HEK293 (cell line): ENCODE measurements around the gene KCNK4.

Experiments
- CTCF ChIA-PET: fragments of 350-600 bp; formaldehyde crosslinking; extraction: SDS; loops from one replicate; lab custom pipeline; 2021; ENCODE audit warnings: antibody characterized with exemption; lab: Yijun Ruan, JAX
- POLR2A ChIA-PET: fragments of 300-600 bp; formaldehyde crosslinking; extraction: SDS; loops from one replicate; lab custom pipeline; 2020; ENCODE audit warnings: antibody characterized with exemption, inconsistent platforms; lab: Yijun Ruan, JAX
- H3K27ac ChIP-seq: fragments of 200-500 bp; sonication (Bioruptor generic); 2 replicates; pipeline ENCODE4 v1.5.1; 2014; ENCODE audit warnings: low read depth, low read length, control low read depth, inconsistent platforms; ENCODE audit errors: extremely low read depth
- H3K36me3 ChIP-seq, 2 experiments: fragments of 200-500 bp in 1 of 2; sonication (Bioruptor generic) in 1 of 2; 1 replicate in 1 of 2; 2 replicates in 1 of 2; pipeline ENCODE4 v1.5.1; 2014 to 2017; ENCODE audit warnings: inconsistent platforms in 2 of 2, low read length in 2 of 2; ENCODE audit not compliant: control insufficient read depth in 2 of 2, insufficient read depth in 1 of 2
- H3K4me1 ChIP-seq: fragments of 200-500 bp; sonication (Bioruptor generic); 2 replicates; pipeline ENCODE4 v1.5.1; 2014; ENCODE audit warnings: mild to moderate bottlenecking, low read length, inconsistent platforms; ENCODE audit not compliant: control insufficient read depth, insufficient read depth
- H3K4me3 ChIP-seq: 2 replicates; pipeline ENCODE4 v1.5.1; 2011; ENCODE audit warnings: low read depth, mild to moderate bottlenecking, control low read depth, low read length, moderate library complexity
- H3K9me3 ChIP-seq: fragments of 200-500 bp; sonication (Bioruptor generic); 2 replicates; pipeline ENCODE4 v1.5.1; 2014; ENCODE audit warnings: low read depth, low read length, inconsistent platforms; ENCODE audit not compliant: control insufficient read depth, insufficient read depth
- EGR2 ChIP-seq: fragments of 450-650 bp; formaldehyde crosslinking; IDR thresholded peaks from 2 replicates; pipeline ENCODE4 v1.5.1; 2016; ENCODE audit warnings: low read depth, missing biosample characterization, missing genetic modification characterization
- GLIS2 ChIP-seq: fragments of 450-650 bp; formaldehyde crosslinking; IDR thresholded peaks from 2 replicates; pipeline ENCODE4 v1.5.1; 2016; ENCODE audit warnings: missing biosample characterization, missing genetic modification characterization
- HOXC10 ChIP-seq: sonication (generic); formaldehyde crosslinking; IDR thresholded peaks from 2 replicates; pipeline ENCODE4 v1.8.1; 2023; ENCODE audit warnings: mild to moderate bottlenecking, missing genetic modification reagents
- IKZF3 ChIP-seq: fragments of 450-650 bp; IDR thresholded peaks from 2 replicates; pipeline ENCODE4 v1.5.0; 2018; ENCODE audit warnings: missing biosample characterization, mild to moderate bottlenecking, missing genetic modification characterization, moderate library complexity
- KLF16 ChIP-seq: fragments of 450-650 bp; formaldehyde crosslinking; IDR thresholded peaks from 2 replicates; pipeline ENCODE4 v1.5.1; 2017; ENCODE audit warnings: missing biosample characterization, missing genetic modification characterization
- KLF7 ChIP-seq: fragments of 450-650 bp; formaldehyde crosslinking; IDR thresholded peaks from 2 replicates; pipeline ENCODE4 v1.5.1; 2016; ENCODE audit warnings: missing biosample characterization, missing genetic modification characterization, borderline replicate concordance
- KLF9 ChIP-seq: fragments of 450-650 bp; formaldehyde crosslinking; IDR thresholded peaks from 2 replicates; pipeline ENCODE4 v1.5.1; 2016; ENCODE audit warnings: missing biosample characterization, missing genetic modification characterization, low read depth
- SP2 ChIP-seq: fragments of 450-650 bp; formaldehyde crosslinking; IDR thresholded peaks from 2 replicates; pipeline ENCODE4 v1.5.1; 2016; ENCODE audit warnings: missing biosample characterization, missing genetic modification characterization
- ZBTB1 ChIP-seq: fragments of 450-650 bp; formaldehyde crosslinking; IDR thresholded peaks from 2 replicates; pipeline ENCODE4 v1.5.1; 2016; ENCODE audit warnings: missing biosample characterization, missing genetic modification characterization
- ZBTB21 ChIP-seq: fragments of 450-650 bp; formaldehyde crosslinking; IDR thresholded peaks from 2 replicates; pipeline ENCODE4 v1.5.1; 2017; ENCODE audit warnings: missing biosample characterization, missing genetic modification characterization
- ZNF146 ChIP-seq: fragments of 450-650 bp; formaldehyde crosslinking; IDR thresholded peaks from 2 replicates; pipeline ENCODE4 v1.5.1; 2016; ENCODE audit warnings: missing biosample characterization, missing genetic modification characterization
- ZNF19 ChIP-seq: fragments of 450-650 bp; formaldehyde crosslinking; IDR thresholded peaks from 2 replicates; pipeline ENCODE4; 2016; ENCODE audit warnings: missing biosample characterization, missing genetic modification characterization, low read depth
- ZNF266 ChIP-seq: fragments of 450-650 bp; formaldehyde crosslinking; IDR thresholded peaks from 2 replicates; pipeline ENCODE4 v1.5.1; 2016; ENCODE audit warnings: missing biosample characterization, missing genetic modification characterization, low read depth
- ZNF311 ChIP-seq: fragments of 450-650 bp; formaldehyde crosslinking; IDR thresholded peaks from 2 replicates; pipeline ENCODE4 v1.5.1; 2017; ENCODE audit warnings: missing biosample characterization, missing genetic modification characterization, borderline replicate concordance
- ZNF341 ChIP-seq: fragments of 450-650 bp; formaldehyde crosslinking; IDR thresholded peaks from 2 replicates; pipeline ENCODE4; 2016; ENCODE audit warnings: low read depth, missing biosample characterization, missing genetic modification characterization
- ZNF354C ChIP-seq: fragments of 450-650 bp; formaldehyde crosslinking; IDR thresholded peaks from 2 replicates; pipeline ENCODE4 v1.5.1; 2016; ENCODE audit warnings: missing biosample characterization, missing genetic modification characterization, low read depth, borderline replicate concordance
- ZNF416 ChIP-seq: fragments of 450-650 bp; formaldehyde crosslinking; IDR thresholded peaks from 2 replicates; pipeline ENCODE4 v1.5.1; 2016; ENCODE audit warnings: missing biosample characterization, missing genetic modification characterization
- ZNF426 ChIP-seq: fragments of 450-650 bp; formaldehyde crosslinking; IDR thresholded peaks from 2 replicates; pipeline ENCODE4 v1.5.1; 2017; ENCODE audit warnings: missing biosample characterization, missing genetic modification characterization, mild to moderate bottlenecking, inconsistent platforms, moderate library complexity
- ZNF791 ChIP-seq: fragments of 450-650 bp; formaldehyde crosslinking; IDR thresholded peaks from 2 replicates; pipeline ENCODE4 v1.5.1; 2016; ENCODE audit warnings: missing biosample characterization, missing genetic modification characterization
- ZNF792 ChIP-seq: fragments of 450-650 bp; formaldehyde crosslinking; IDR thresholded peaks from 2 replicates; pipeline ENCODE4 v1.5.1; 2016; ENCODE audit warnings: missing biosample characterization, missing genetic modification characterization
- TF ChIP-seq, protein P1 (sequence below): fragments of 450-650 bp; formaldehyde crosslinking; IDR thresholded peaks from 2 replicates; pipeline ENCODE4 v1.5.1; 2016; ENCODE audit warnings: missing biosample characterization, missing genetic modification characterization
- TF ChIP-seq, protein P2 (sequence below): fragments of 450-650 bp; formaldehyde crosslinking; IDR thresholded peaks from 2 replicates; pipeline ENCODE4 v1.5.1; 2016; ENCODE audit warnings: missing biosample characterization, missing genetic modification characterization
- TF ChIP-seq, protein P3 (sequence below): fragments of 450-650 bp; formaldehyde crosslinking; IDR thresholded peaks from 2 replicates; pipeline ENCODE4 v1.5.1; 2016; ENCODE audit warnings: missing biosample characterization, missing genetic modification characterization
- TF ChIP-seq, protein P4 (sequence below): sonication (generic); formaldehyde crosslinking; IDR thresholded peaks from 2 replicates; pipeline ENCODE4 v1.8.1; 2022; ENCODE audit warnings: mild to moderate bottlenecking, moderate library complexity, missing genetic modification reagents
- TF ChIP-seq, protein P5 (sequence below): fragments of 450-650 bp; formaldehyde crosslinking; IDR thresholded peaks from 2 replicates; pipeline ENCODE4 v1.5.1; 2016; ENCODE audit warnings: missing biosample characterization, missing genetic modification characterization
- TF ChIP-seq, protein P6 (sequence below): fragments of 450-650 bp; formaldehyde crosslinking; IDR thresholded peaks from 2 replicates; pipeline ENCODE4 v1.5.1; 2016; ENCODE audit warnings: missing biosample characterization, missing genetic modification characterization
- TF ChIP-seq, protein P7 (sequence below): fragments of 450-650 bp; formaldehyde crosslinking; IDR thresholded peaks from 2 replicates; pipeline ENCODE4 v1.5.1; 2016; ENCODE audit warnings: missing biosample characterization, missing genetic modification characterization, low read depth

Gene KCNK4

DNA sequence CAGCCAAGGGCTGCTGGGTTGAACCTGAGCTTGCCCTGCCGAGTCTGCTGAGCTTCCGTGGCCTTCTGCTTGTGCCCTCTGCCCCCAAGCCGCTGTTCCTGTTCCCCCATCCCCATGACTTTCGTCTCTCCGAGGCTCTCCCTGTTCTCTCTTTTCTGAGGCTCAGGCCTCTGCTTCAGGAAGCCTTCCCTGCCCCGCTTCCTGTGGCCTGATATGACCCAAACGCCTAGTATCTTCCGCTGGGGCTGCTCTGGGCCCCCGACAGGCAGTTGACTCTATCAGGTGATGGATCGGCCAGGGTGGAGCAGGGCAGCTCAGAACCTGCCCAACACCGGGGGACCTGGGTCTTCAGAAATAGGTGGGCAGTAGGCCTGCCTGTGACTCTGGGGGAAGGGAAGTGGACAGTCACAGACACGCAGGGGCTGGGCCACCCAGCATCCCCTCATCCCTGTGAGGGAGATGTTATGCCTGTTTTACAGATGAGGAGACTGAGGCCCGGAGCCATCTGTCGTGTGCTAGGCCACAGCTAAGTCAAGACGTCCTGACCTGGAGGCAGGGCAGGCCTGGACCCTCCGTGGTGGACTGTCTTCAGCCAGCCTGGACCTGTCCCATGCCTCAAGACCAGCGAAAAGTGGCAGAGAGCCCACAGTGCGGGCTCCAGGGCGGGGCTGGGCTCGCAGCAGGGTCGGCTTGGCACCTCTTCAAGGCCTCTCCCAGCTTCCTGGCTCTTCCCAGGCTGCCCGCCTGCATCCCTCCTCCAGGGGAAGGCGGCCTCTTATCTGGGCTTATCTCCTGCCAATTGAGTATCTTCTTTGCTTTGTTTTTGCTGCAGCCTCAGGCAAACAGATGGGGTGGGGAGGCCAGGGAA, 22.8 kb upstream of the KCNK4 start:
- ChIA-PET CTCF (interaction anchor here (0.7 to 6.8 kb wide), 6 partner anchors 16 to 382 kb away, joined by 3 to 81 read pairs (median 4); partner anchors contain the start of genes CATSPERZ, ESRRA and PLCB3), POLR2A (interaction anchor here (0.6 to 7.0 kb wide), 11 partner anchors 10 to 87 kb away, joined by 3 to 96 read pairs (median 5); partner anchors contain the start of genes BAD, FERMT3, FKBP2 and GPR137)
- Histone ChIP-seq H3K36me3 (peaks cover 0 to 39% of the 10 kb centered on the region in 2 experiments; a peak in 1 of 3 replicates), H3K9me3 (no peaks in the 10 kb centered on the region), H3K4me1 (peaks cover 2% of the 10 kb centered on the region; the same call in 1 of the 2 replicates), H3K27ac (peak overlapping the region; percentile 83), H3K4me3 (no peak overlapping the region)
- TF ChIP-seq ZNF791 (tag by site-specific recombination) (no peak), ZNF792 (tag by site-specific recombination) (no peak), SP2 (peak; percentile 66), GLIS2 (no peak), ZNF354C (tag by site-specific recombination) (no peak), IKZF3 (tag by site-specific recombination) (peak; percentile 53; the same call in 1 of the 2 replicates), EGR2 (tag by site-specific recombination) (no peak), ZNF426 (tag by site-specific recombination) (no peak), ZNF146 (tag by site-specific recombination) (no peak), ZBTB21 (tag by site-specific recombination) (no peak), ZNF416 (no peak), HOXC10 (CRISPR knock-in tag) (no peak), KLF16 (tag by site-specific recombination) (peak; percentile 37; the same call in 1 of the 2 replicates), ZNF266 (tag by site-specific recombination) (no peak), ZNF341 (tag by site-specific recombination) (peak; percentile 89), KLF9 (tag by site-specific recombination) (no peak), ZNF311 (tag by site-specific recombination) (no peak), KLF7 (no peak), ZNF19 (tag by site-specific recombination) (no peak), ZBTB1 (tag by site-specific recombination) (no peak)
- TF ChIP-seq, protein P1, sequence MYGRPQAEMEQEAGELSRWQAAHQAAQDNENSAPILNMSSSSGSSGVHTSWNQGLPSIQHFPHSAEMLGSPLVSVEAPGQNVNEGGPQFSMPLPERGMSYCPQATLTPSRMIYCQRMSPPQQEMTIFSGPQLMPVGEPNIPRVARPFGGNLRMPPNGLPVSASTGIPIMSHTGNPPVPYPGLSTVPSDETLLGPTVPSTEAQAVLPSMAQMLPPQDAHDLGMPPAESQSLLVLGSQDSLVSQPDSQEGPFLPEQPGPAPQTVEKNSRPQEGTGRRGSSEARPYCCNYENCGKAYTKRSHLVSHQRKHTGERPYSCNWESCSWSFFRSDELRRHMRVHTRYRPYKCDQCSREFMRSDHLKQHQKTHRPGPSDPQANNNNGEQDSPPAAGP, result 0 out of 2 replicates have a peak, but pooled peaks have one; percentile 18
- TF ChIP-seq, protein P2, sequence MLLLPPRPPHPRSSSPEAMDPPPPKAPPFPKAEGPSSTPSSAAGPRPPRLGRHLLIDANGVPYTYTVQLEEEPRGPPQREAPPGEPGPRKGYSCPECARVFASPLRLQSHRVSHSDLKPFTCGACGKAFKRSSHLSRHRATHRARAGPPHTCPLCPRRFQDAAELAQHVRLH (tag by site-specific recombination), result 0 out of 2 replicates have a peak, but pooled peaks have one; percentile 9
- TF ChIP-seq, protein P3, sequence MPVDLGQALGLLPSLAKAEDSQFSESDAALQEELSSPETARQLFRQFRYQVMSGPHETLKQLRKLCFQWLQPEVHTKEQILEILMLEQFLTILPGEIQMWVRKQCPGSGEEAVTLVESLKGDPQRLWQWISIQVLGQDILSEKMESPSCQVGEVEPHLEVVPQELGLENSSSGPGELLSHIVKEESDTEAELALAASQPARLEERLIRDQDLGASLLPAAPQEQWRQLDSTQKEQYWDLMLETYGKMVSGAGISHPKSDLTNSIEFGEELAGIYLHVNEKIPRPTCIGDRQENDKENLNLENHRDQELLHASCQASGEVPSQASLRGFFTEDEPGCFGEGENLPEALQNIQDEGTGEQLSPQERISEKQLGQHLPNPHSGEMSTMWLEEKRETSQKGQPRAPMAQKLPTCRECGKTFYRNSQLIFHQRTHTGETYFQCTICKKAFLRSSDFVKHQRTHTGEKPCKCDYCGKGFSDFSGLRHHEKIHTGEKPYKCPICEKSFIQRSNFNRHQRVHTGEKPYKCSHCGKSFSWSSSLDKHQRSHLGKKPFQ (tag by site-specific recombination), result no peak
- TF ChIP-seq, protein P4, sequence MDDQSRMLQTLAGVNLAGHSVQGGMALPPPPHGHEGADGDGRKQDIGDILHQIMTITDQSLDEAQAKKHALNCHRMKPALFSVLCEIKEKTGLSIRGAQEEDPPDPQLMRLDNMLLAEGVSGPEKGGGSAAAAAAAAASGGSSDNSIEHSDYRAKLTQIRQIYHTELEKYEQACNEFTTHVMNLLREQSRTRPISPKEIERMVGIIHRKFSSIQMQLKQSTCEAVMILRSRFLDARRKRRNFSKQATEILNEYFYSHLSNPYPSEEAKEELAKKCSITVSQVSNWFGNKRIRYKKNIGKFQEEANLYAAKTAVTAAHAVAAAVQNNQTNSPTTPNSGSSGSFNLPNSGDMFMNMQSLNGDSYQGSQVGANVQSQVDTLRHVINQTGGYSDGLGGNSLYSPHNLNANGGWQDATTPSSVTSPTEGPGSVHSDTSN, result no peak
- TF ChIP-seq, protein P5, sequence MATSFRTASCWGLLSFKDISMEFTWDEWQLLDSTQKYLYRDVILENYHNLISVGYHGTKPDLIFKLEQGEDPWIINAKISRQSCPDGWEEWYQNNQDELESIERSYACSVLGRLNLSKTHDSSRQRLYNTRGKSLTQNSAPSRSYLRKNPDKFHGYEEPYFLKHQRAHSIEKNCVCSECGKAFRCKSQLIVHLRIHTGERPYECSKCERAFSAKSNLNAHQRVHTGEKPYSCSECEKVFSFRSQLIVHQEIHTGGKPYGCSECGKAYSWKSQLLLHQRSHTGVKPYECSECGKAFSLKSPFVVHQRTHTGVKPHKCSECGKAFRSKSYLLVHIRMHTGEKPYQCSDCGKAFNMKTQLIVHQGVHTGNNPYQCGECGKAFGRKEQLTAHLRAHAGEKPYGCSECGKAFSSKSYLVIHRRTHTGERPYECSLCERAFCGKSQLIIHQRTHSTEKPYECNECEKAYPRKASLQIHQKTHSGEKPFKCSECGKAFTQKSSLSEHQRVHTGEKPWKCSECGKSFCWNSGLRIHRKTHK (tag by site-specific recombination), result no peak
- TF ChIP-seq, protein P6, sequence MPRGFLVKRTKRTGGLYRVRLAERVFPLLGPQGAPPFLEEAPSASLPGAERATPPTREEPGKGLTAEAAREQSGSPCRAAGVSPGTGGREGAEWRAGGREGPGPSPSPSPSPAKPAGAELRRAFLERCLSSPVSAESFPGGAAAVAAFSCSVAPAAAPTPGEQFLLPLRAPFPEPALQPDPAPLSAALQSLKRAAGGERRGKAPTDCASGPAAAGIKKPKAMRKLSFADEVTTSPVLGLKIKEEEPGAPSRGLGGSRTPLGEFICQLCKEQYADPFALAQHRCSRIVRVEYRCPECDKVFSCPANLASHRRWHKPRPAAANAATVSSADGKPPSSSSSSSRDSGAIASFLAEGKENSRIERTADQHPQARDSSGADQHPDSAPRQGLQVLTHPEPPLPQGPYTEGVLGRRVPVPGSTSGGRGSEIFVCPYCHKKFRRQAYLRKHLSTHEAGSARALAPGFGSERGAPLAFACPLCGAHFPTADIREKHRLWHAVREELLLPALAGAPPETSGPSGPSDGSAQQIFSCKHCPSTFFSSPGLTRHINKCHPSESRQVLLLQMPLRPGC (tag by site-specific recombination), result no peak
- TF ChIP-seq, protein P7, sequence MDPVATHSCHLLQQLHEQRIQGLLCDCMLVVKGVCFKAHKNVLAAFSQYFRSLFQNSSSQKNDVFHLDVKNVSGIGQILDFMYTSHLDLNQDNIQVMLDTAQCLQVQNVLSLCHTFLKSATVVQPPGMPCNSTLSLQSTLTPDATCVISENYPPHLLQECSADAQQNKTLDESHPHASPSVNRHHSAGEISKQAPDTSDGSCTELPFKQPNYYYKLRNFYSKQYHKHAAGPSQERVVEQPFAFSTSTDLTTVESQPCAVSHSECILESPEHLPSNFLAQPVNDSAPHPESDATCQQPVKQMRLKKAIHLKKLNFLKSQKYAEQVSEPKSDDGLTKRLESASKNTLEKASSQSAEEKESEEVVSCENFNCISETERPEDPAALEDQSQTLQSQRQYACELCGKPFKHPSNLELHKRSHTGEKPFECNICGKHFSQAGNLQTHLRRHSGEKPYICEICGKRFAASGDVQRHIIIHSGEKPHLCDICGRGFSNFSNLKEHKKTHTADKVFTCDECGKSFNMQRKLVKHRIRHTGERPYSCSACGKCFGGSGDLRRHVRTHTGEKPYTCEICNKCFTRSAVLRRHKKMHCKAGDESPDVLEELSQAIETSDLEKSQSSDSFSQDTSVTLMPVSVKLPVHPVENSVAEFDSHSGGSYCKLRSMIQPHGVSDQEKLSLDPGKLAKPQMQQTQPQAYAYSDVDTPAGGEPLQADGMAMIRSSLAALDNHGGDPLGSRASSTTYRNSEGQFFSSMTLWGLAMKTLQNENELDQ, result no peak
